Heart left ventricle (tissue), 13 donors: Measurements from ENCODE around the gene IL12B.

Experiments
- CTCF ChIP-seq, 12 donors: fragments of 200-600 bp; sonication (generic) in 4 of 12; IDR thresholded peaks; one replicate each; pipeline versions ENCODE4 v1.5.0 to v1.8.0; 2018 to 2022; ENCODE audit warnings: antibody characterized with exemption in 12 of 12, mild to moderate bottlenecking in 5 of 12
- POLR2A ChIP-seq, 2 donors: fragments of 450-650 bp; IDR thresholded peaks; one replicate each; pipeline ENCODE4 v1.6.1; 2017; ENCODE audit warnings: antibody characterized with exemption in 2 of 2, mild to moderate bottlenecking in 2 of 2, moderate library complexity in 2 of 2
- donor health status: ischemic (EF 13 %, LVEDD 7.1; RV severe dilation, severe dysfunction).
- donor health status: DM: no; HTN: yes; CAD: no.
- donor health status: DM: no; HTN: no; CAD: no.
- donor health status: ischemic (EF 25% LVEDD 6.9; RV normal size, moderate dysfunction).
- donor health status: ischemic (EF 25% LVEDD 5.7; RV mildly dilated, moderate dysfunction).
- donor health status: ischemic (EF 35%, LVEDD 5.7; RV mildly dilated, moderate dysfunction).
- donor health status: nonischemic (EF 11% LVEDD 7.7; RV severe dilation, severe dysfunction).
- donor health status: DM: yes; HTN: yes; CAD: no.
- donor health status: PGD.
- donor health status: ischemic (EF 29% LVEDD 5.4; RV normal size, mild dysfunction).
- donor health status: nonischemic (EF 23%, LVEDD 6.1; RV moderate dilation, normal function).

- TF ChIP-seq POLR2A (IDR thresholded peaks at IDR 0.05) (no peak), CTCF (IDR thresholded peaks at IDR 0.05) (no peak)
Measured at GRCh38 chr5:159339460-159339859, 9.2 kb upstream of the IL12B start.
